Tibial nerve (tissue), 4 donors: ENCODE data around the gene FOXF2. TPM values are rescaled to one million over a fixed set of nuclear protein-coding genes. Genes with fewer than 3 reads are reported as not detected.

Experiments
- DNase-seq, 2 donors: peaks; one replicate each; pipeline ENCODE4 v3.0.0-alpha.2; 2019; ENCODE audit warnings: low spot score in 2 of 2
- H3K27ac ChIP-seq, 4 donors: fragments of 200-600 bp; sonication (generic) in 3 of 4; one replicate each; pipeline ENCODE4 v1.5.1; 2017 to 2019; ENCODE audit warnings: mild to moderate bottlenecking in 1 of 4
- H3K27me3 ChIP-seq, 2 donors: fragments of 200-600 bp; sonication (generic) in 1 of 2; one replicate each; pipeline versions ENCODE4 v1.5.1 to v1.6.0; 2017 to 2019
- H3K36me3 ChIP-seq, 3 donors: fragments of 200-600 bp; sonication (generic); one replicate each; pipeline ENCODE4 v1.5.1; 2018 to 2019
- H3K4me1 ChIP-seq, 4 donors: fragments of 200-600 bp; sonication (generic) in 3 of 4; one replicate each; pipeline ENCODE4 v1.5.1; 2017 to 2019
- H3K4me3 ChIP-seq, 4 donors: fragments of 200-600 bp; sonication (generic) in 3 of 4; one replicate each; pipeline ENCODE4 v1.5.1; 2017 to 2019; ENCODE audit warnings: mild to moderate bottlenecking in 1 of 4, moderate library complexity in 1 of 4
- H3K9me3 ChIP-seq, 4 donors: fragments of 200-600 bp; sonication (generic) in 3 of 4; one replicate each; pipeline ENCODE4 v1.5.1; 2017 to 2019
- CTCF ChIP-seq, 5 experiments: fragments of 200-600 bp in 3 of 5; fragments of 450-650 bp in 2 of 5; sonication (generic) in 3 of 5; IDR thresholded peaks; one replicate each; pipeline ENCODE4 v1.5.1; 2016 to 2019; ENCODE audit warnings: antibody characterized with exemption in 5 of 5, mild to moderate bottlenecking in 3 of 5, moderate library complexity in 2 of 5
- EP300 ChIP-seq, 2 donors: sonication (generic); formaldehyde crosslinking; IDR thresholded peaks; one replicate each; pipeline ENCODE4 v1.6.1; 2017; ENCODE audit warnings: antibody characterized with exemption in 2 of 2, mild to moderate bottlenecking in 1 of 2
- POLR2A ChIP-seq, 2 donors: fragments of 450-650 bp; IDR thresholded peaks; one replicate each; pipeline ENCODE4 v1.6.1; 2017; ENCODE audit warnings: antibody characterized with exemption in 2 of 2, mild to moderate bottlenecking in 2 of 2, moderate library complexity in 2 of 2
- WGBS, 2 donors: methylation state at CpG; one replicate each; pipeline ENCODE4 v1.1.5; 2018; 5-methylcytosine and 5-hydroxymethylcytosine counted together
- total RNA-seq, 4 donors: library from RNA; depleted of rRNA; stranded (reverse); fragments of >200 nt; gene quantifications; one replicate each; pipeline ENCODE4 v1.1.0, GENCODE V29; 2016

The FOXF2 gene
- total RNA-seq, 4 donors from 2014 or later = 0.21 to 2.4 (median 0.71) TPM

- peaks cover 0 to 5% (median 0%) of the 10 kb centered on the region in 4 donors for H3K4me1 ChIP-seq
- H3K27me3 ChIP-seq = peaks cover 0 to 50% of the 10 kb centered on the region in 2 donors
- no peak overlapping the region for H3K4me3 ChIP-seq
- peak in 1 of 2 donors; percentile 90 for DNase-seq
- H3K36me3 ChIP-seq = no peaks in the 10 kb centered on the region
- TF ChIP-seq POLR2A (IDR thresholded peaks at IDR 0.05) (no peak), CTCF (IDR thresholded peaks at IDR 0.05) (peak; percentile 49 to 78 (median 68))
- no peak overlapping the region for H3K27ac ChIP-seq
- no peaks in the 10 kb centered on the region for H3K9me3 ChIP-seq
- WGBS, 2 donors = 30 to 32% methylated on average over 18 of the region's 18 CpGs
These were observed 47.2 kb downstream of the FOXF2 start for GRCh38 chr6:1436334-1437306.

- Histone ChIP-seq H3K36me3 (no peaks in the 10 kb centered on the region), H3K9me3 (no peaks in the 10 kb centered on the region), H3K27me3 (peaks cover 0 to 50% of the 10 kb centered on the region in 2 donors), H3K27ac (no peak overlapping the region), H3K4me1 (peaks cover 0 to 5% (median 0%) of the 10 kb centered on the region in 4 donors), H3K4me3 (no peak overlapping the region)
- TF ChIP-seq CTCF (IDR thresholded peaks at IDR 0.05) (no peak), POLR2A (IDR thresholded peaks at IDR 0.05) (no peak), EP300 (IDR thresholded peaks at IDR 0.05) (no peak)
- 56 to 68% methylated on average over 17 to 21 of the region's 21 CpGs for WGBS, 2 donors
- no peak for DNase-seq
These were observed 48.4 kb downstream of the FOXF2 start for GRCh38 chr6:1437553-1438406.

DNA sequence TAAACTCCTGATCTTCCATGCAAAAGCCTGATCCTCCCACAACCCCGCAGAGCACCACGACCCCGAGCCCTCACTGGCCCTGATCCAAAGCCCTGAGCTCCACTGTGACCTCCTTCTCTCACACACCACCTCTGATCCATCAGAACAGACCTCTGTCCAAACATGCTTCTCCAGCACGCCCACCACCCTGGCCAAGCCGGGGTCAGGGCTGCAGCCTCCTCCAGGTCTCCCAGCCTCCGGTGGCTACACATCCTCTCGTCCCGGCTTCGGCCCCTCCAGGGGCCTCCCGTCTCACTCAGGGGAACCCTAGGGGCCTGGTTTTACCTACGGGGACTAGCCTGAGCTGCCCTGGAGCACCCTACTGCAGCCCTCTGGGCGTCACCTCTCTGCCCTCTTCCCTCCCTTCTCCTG, 49.1 kb downstream of the FOXF2 start:
- 21 to 44% methylated on average over 12 of the region's 12 CpGs for WGBS, 2 donors
- TF ChIP-seq EP300 (IDR thresholded peaks at IDR 0.05) (no peak), POLR2A (IDR thresholded peaks at IDR 0.05) (no peak), CTCF (IDR thresholded peaks at IDR 0.05) (no peak)
- no peak for DNase-seq
- no peak overlapping the region for H3K27ac ChIP-seq
- H3K4me1 ChIP-seq = peaks cover 0 to 5% (median 0%) of the 10 kb centered on the region in 4 donors
- H3K4me3 ChIP-seq = no peak overlapping the region
- H3K36me3 ChIP-seq = no peaks in the 10 kb centered on the region
- no peaks in the 10 kb centered on the region for H3K9me3 ChIP-seq
- peaks cover 0 to 50% of the 10 kb centered on the region in 2 donors for H3K27me3 ChIP-seq

DNA sequence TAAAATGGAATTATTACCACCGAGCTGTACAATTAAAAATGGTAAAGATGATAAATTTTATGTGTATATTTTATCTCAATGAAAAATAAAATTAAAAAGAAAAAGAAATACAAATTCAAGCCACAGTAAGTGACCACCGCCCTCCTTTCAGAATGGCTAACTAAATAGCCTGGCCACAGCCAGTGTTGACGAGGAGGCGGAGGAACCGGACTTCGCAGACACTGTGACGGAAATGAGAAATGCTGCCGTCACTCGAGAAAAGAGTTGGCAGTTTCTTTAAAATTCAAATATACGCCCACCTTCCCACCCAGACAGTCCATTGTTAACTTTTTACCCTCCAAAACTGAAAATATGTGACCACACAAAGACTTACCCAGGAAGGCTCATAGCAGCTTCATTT, 50.0 kb downstream of the FOXF2 start:
- DNase-seq = no peak
- H3K4me1 ChIP-seq = peaks cover 0 to 5% (median 0%) of the 10 kb centered on the region in 4 donors
- 55% methylated on average over 10 of the region's 10 CpGs for WGBS, 2 donors
- H3K36me3 ChIP-seq = no peaks in the 10 kb centered on the region
- H3K27me3 ChIP-seq = peaks cover 0 to 50% of the 10 kb centered on the region in 2 donors
- H3K4me3 ChIP-seq = no peak overlapping the region
- no peak overlapping the region for H3K27ac ChIP-seq
- no peak for TF ChIP-seq EP300 (IDR thresholded peaks at IDR 0.05)
- TF ChIP-seq POLR2A (IDR thresholded peaks at IDR 0.05) = no peak
- no peak for TF ChIP-seq CTCF (IDR thresholded peaks at IDR 0.05)
- H3K9me3 ChIP-seq = no peaks in the 10 kb centered on the region
